ENCODE measurements around the gene RBCK1.

Gene RBCK1

DNA sequence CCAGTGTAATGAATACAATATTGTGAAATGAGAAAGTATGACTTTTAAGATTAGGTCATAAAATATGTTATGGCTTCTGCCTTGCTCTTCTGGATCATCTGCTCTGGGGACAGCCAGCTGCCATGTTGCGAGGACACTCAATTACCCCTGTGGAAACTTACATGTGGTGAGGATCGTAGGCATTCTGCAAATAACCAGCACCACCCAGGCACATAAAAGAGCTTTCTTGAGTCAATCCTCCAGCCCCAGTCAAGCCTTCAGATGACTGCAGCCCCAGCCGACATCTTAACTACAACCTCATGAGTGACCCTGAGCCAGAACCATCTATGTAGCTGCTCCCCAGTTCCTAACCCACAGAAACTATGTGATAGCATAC, 4.5 kb upstream of the RBCK1 start:
- no peaks in the 10 kb centered on the region for H3K27me3 ChIP-seq (ENCODE audit: insufficient read depth, low read length)
- H2AFZ ChIP-seq (ENCODE audit: low read length): no peak overlapping the region
- H3K36me3 ChIP-seq (ENCODE audit: insufficient read depth, low read length): peaks cover 3% of the 10 kb centered on the region; the same call in 1 of the 2 replicates
- H3K4me1 ChIP-seq (ENCODE audit: insufficient read depth, low read length, severe bottlenecking): peaks cover 30% of the 10 kb centered on the region
- H3K27ac ChIP-seq (ENCODE audit: low read depth, low read length, poor library complexity, severe bottlenecking): no peak overlapping the region
- no peak overlapping the region for H3K4me2 ChIP-seq (ENCODE audit: low read length)
- H3K4me3 ChIP-seq (ENCODE audit: low read depth, low read length, poor library complexity, severe bottlenecking): no peak overlapping the region
- H3K9ac ChIP-seq (ENCODE audit: low read length): no peak overlapping the region
- TF ChIP-seq EZH2 (IDR thresholded peaks at IDR 0.05; ENCODE audit: borderline replicate concordance, low read length) (no peak), CTCF (IDR thresholded peaks at IDR 0.05; ENCODE audit: low read length) (no peak)
- H3K9me2 ChIP-seq (ENCODE audit: low read depth, low read length): no peaks in the 10 kb centered on the region
- no peaks in the 10 kb centered on the region for H3F3A ChIP-seq (ENCODE audit: insufficient read depth, low read length)
- peaks cover 2% of the 10 kb centered on the region; the same call in 1 of the 2 replicates for H3K79me2 ChIP-seq (ENCODE audit: insufficient read depth, low read length)
- H4K20me1 ChIP-seq (ENCODE audit: insufficient read depth, low read length): no peaks in the 10 kb centered on the region
- H3K9me3 ChIP-seq (ENCODE audit: low read length): no peaks in the 10 kb centered on the region

GRCh38 chr20:404088-404487, 4.0 kb upstream of the RBCK1 start:
- Histone ChIP-seq H3K79me2 (ENCODE audit: insufficient read depth, low read length) (peaks cover 7% of the 10 kb centered on the region; the same call in 1 of the 2 replicates), H3K27ac (ENCODE audit: low read depth, low read length, poor library complexity, severe bottlenecking) (no peak overlapping the region), H3K36me3 (ENCODE audit: insufficient read depth, low read length) (peaks cover 3% of the 10 kb centered on the region; the same call in 1 of the 2 replicates), H3K4me1 (ENCODE audit: insufficient read depth, low read length, severe bottlenecking) (peaks cover 35% of the 10 kb centered on the region), H3K9me2 (ENCODE audit: low read depth, low read length) (no peaks in the 10 kb centered on the region), H2AFZ (ENCODE audit: low read length) (no peak overlapping the region), H3K4me2 (ENCODE audit: low read length) (no peak overlapping the region), H3K4me3 (ENCODE audit: low read depth, low read length, poor library complexity, severe bottlenecking) (no peak overlapping the region), H3K9ac (ENCODE audit: low read length) (no peak overlapping the region), H4K20me1 (ENCODE audit: insufficient read depth, low read length) (no peaks in the 10 kb centered on the region), H3K9me3 (ENCODE audit: low read length) (no peaks in the 10 kb centered on the region), H3F3A (ENCODE audit: insufficient read depth, low read length) (no peaks in the 10 kb centered on the region), H3K27me3 (ENCODE audit: insufficient read depth, low read length) (no peaks in the 10 kb centered on the region)
- TF ChIP-seq EZH2 (IDR thresholded peaks at IDR 0.05; ENCODE audit: borderline replicate concordance, low read length) (no peak), CTCF (IDR thresholded peaks at IDR 0.05; ENCODE audit: low read length) (no peak)

DNA sequence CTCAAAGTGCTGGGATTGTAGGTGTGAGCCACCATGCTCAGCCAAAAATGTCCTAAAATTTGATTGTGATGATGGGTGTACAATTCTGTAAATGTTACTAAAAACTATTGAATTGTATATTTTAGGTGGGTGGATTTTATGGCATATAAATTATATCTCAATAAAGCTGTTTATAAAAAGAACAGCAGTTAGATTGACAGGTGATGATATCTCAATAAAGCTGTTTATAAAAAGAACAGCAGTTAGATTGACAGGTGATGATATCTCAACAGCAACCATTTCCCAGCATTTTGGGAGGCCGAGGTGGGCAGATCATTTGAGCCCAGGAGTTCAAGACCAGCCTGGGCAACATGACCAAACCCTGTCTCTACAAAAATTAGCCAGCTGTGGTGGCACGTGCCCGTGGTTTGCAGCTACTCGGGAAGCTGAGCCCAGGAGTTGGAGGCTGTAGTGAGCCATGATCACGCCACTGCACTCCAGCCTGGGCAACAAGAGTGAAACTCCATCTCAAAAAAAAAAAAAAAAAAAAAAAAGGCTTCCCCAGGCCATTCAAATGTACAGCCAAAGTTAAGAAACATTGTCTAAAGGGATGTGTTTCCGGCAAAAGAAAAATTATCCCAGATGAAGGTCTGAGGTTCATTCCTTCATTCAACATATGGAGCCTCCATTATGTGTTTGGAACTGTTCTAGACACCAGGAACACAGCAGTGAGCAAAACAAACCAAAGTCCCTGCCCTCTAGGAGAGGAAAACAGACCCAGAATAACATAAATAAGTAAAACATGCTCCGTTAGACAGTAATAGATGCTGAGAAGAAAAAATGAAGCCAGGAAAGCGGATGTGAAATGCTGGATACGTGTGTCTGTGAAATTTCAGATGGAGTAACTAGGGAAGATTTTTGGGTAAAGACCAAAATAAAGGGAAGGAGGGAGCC, 1.6 kb upstream of the RBCK1 start:
- no peak for TF ChIP-seq CTCF (IDR thresholded peaks at IDR 0.05; ENCODE audit: low read length)
- TF ChIP-seq EZH2 (IDR thresholded peaks at IDR 0.05; ENCODE audit: borderline replicate concordance, low read length): no peak
- Histone ChIP-seq H3K9me3 (ENCODE audit: low read length) (no peaks in the 10 kb centered on the region), H3F3A (ENCODE audit: insufficient read depth, low read length) (no peaks in the 10 kb centered on the region), H3K4me3 (ENCODE audit: low read depth, low read length, poor library complexity, severe bottlenecking) (peak overlapping the region; percentile 97), H3K27me3 (ENCODE audit: insufficient read depth, low read length) (no peaks in the 10 kb centered on the region), H3K9ac (ENCODE audit: low read length) (peak overlapping the region; percentile 48; the same call in 1 of the 2 replicates), H3K79me2 (ENCODE audit: insufficient read depth, low read length) (peaks cover 13% of the 10 kb centered on the region; the same call in 1 of the 2 replicates), H3K27ac (ENCODE audit: low read depth, low read length, poor library complexity, severe bottlenecking) (peak overlapping the region; percentile 57), H3K4me1 (ENCODE audit: insufficient read depth, low read length, severe bottlenecking) (peaks cover 39% of the 10 kb centered on the region), H3K36me3 (ENCODE audit: insufficient read depth, low read length) (peaks cover 19% of the 10 kb centered on the region), H2AFZ (ENCODE audit: low read length) (no peak overlapping the region), H4K20me1 (ENCODE audit: insufficient read depth, low read length) (no peaks in the 10 kb centered on the region), H3K9me2 (ENCODE audit: low read depth, low read length) (no peaks in the 10 kb centered on the region), H3K4me2 (ENCODE audit: low read length) (peak overlapping the region; percentile 63)
